Uterus (tissue), 4 donors: ENCODE results near the gene IGF2R. TPM values are rescaled to one million over a fixed set of nuclear protein-coding genes. Genes with fewer than 3 reads are reported as not detected.
A peak's percentile ranks its signal among the peaks of the same experiment; 100 is the strongest.

Experiments
- DNase-seq, 2 donors: peaks; one replicate each; pipeline ENCODE4 v3.0.0-alpha.2; 2019 to 2020
- H3K27ac ChIP-seq, 2 donors: fragments of 200-600 bp; sonication (generic); 1 replicate in 1 of 2; 2 replicates in 1 of 2; pipeline ENCODE4 v1.5.1; 2016 to 2018
- H3K27me3 ChIP-seq, 2 donors: fragments of 200-600 bp; sonication (generic); one replicate each; pipeline ENCODE4 v1.5.1; 2018 to 2019; ENCODE audit warnings: control low read depth in 1 of 2
- H3K36me3 ChIP-seq, 2 donors: fragments of 200-600 bp; sonication (generic); one replicate each; pipeline ENCODE4 v1.5.1; 2019; ENCODE audit warnings: control low read depth in 1 of 2
- H3K4me1 ChIP-seq, 2 donors: fragments of 200-600 bp; sonication (generic); one replicate each; pipeline ENCODE4 v1.5.1; 2018 to 2019; ENCODE audit warnings: control low read depth in 1 of 2
- H3K4me3 ChIP-seq, 2 donors: fragments of 200-600 bp; sonication (generic); 1 replicate in 1 of 2; 2 replicates in 1 of 2; pipeline ENCODE4 v1.5.1; 2018 to 2019; ENCODE audit warnings: mild to moderate bottlenecking in 1 of 2
- H3K9me3 ChIP-seq, 2 donors: fragments of 200-600 bp; sonication (generic); one replicate each; pipeline ENCODE4 v1.5.1; 2019; ENCODE audit warnings: control low read depth in 1 of 2
- CTCF ChIP-seq, 4 experiments: fragments of 200-600 bp in 2 of 4; fragments of 450-650 bp in 2 of 4; sonication (generic) in 2 of 4; IDR thresholded peaks; one replicate each; pipeline ENCODE4 v1.5.1; 2016 to 2019; ENCODE audit warnings: antibody characterized with exemption in 4 of 4, mild to moderate bottlenecking in 2 of 4, moderate library complexity in 1 of 4
- POLR2A ChIP-seq, 2 donors: fragments of 450-650 bp; IDR thresholded peaks; one replicate each; pipeline ENCODE4 v1.6.1; 2016; ENCODE audit warnings: antibody characterized with exemption in 2 of 2, mild to moderate bottlenecking in 1 of 2, moderate library complexity in 1 of 2
- intact Hi-C: fragments of 100-400 bp; cut with DNase I; formaldehyde crosslinking; loops from one replicate; pipeline ENCODE4 v1.15.1; 2023; ENCODE audit warnings: low total_unique reads
- total RNA-seq, 4 donors: library from RNA; depleted of rRNA in 3 of 4; stranded (reverse); fragments of >200 nt in 3 of 4; gene quantifications; one replicate each; pipeline versions ENCODE4 v1.1.0 to v1.2.4, GENCODE V29; 2014 to 2023
- donor health status: DM: yes; HTN: yes; CAD: no.

IGF2R gene
- total RNA-seq, 4 donors from 2014 or later = 36.5 to 91.7 (median 61.7) TPM

GRCh38 chr6:160055378-160055777 lies 86.5 kb downstream of the IGF2R start:
- Histone ChIP-seq H3K4me3 (no peak overlapping the region), H3K4me1 (no peaks in the 10 kb centered on the region), H3K36me3 (no peaks in the 10 kb centered on the region), H3K27ac (peak overlapping the region; percentile 60 to 64), H3K27me3 (no peaks in the 10 kb centered on the region), H3K9me3 (no peaks in the 10 kb centered on the region)
- no peak for DNase-seq
- no peak for TF ChIP-seq CTCF (IDR thresholded peaks at IDR 0.05)
- TF ChIP-seq POLR2A (IDR thresholded peaks at IDR 0.05) = no peak
- intact Hi-C loops = no loop called here

- no peak overlapping the region for H3K4me3 ChIP-seq
- H3K9me3 ChIP-seq = no peaks in the 10 kb centered on the region
- intact Hi-C loops = no loop called here
- TF ChIP-seq CTCF (IDR thresholded peaks at IDR 0.05) (no peak), POLR2A (IDR thresholded peaks at IDR 0.05) (no peak)
- peak overlapping the region; percentile 60 to 64 for H3K27ac ChIP-seq
- DNase-seq = peak; percentile 33 to 53
- no peaks in the 10 kb centered on the region for H3K27me3 ChIP-seq
- H3K36me3 ChIP-seq = no peaks in the 10 kb centered on the region
- H3K4me1 ChIP-seq = no peaks in the 10 kb centered on the region
Observed at GRCh38 chr6:160055813-160056212, 86.9 kb downstream of the IGF2R start.

GRCh38 chr6:160057080-160057479 lies 88.2 kb downstream of the IGF2R start:
- no peak for TF ChIP-seq CTCF (IDR thresholded peaks at IDR 0.05)
- no peak for TF ChIP-seq POLR2A (IDR thresholded peaks at IDR 0.05)
- intact Hi-C loops = no loop called here
- peak overlapping the region; percentile 60 to 64 for H3K27ac ChIP-seq
- H3K4me1 ChIP-seq = no peaks in the 10 kb centered on the region
- H3K27me3 ChIP-seq = no peaks in the 10 kb centered on the region
- no peaks in the 10 kb centered on the region for H3K36me3 ChIP-seq
- H3K9me3 ChIP-seq = no peaks in the 10 kb centered on the region
- no peak overlapping the region for H3K4me3 ChIP-seq
- no peak for DNase-seq

- Histone ChIP-seq H3K4me3 (no peak overlapping the region), H3K27me3 (no peaks in the 10 kb centered on the region), H3K9me3 (no peaks in the 10 kb centered on the region), H3K4me1 (no peaks in the 10 kb centered on the region), H3K27ac (no peak overlapping the region), H3K36me3 (no peaks in the 10 kb centered on the region)
- TF ChIP-seq CTCF (IDR thresholded peaks at IDR 0.05) = no peak
- no peak for TF ChIP-seq POLR2A (IDR thresholded peaks at IDR 0.05)
- no peak for DNase-seq
- intact Hi-C loops = no loop called here
Observed at GRCh38 chr6:160058603-160059215, 89.8 kb downstream of the IGF2R start.

- TF ChIP-seq POLR2A (IDR thresholded peaks at IDR 0.05) = no peak
- TF ChIP-seq CTCF (IDR thresholded peaks at IDR 0.05) = no peak
- H3K27ac ChIP-seq = no peak overlapping the region
- intact Hi-C loops = no loop called here
- no peak overlapping the region for H3K4me3 ChIP-seq
- no peaks in the 10 kb centered on the region for H3K36me3 ChIP-seq
- H3K27me3 ChIP-seq = no peaks in the 10 kb centered on the region
- H3K9me3 ChIP-seq = no peaks in the 10 kb centered on the region
- H3K4me1 ChIP-seq = no peaks in the 10 kb centered on the region
- DNase-seq = no peak
Observed at GRCh38 chr6:160060221-160060620, 91.3 kb downstream of the IGF2R start.
